Measurements from ENCODE around the gene C5orf15.
"Not testable (repeated sequence)": the region's sequence is repeated elsewhere in the genome, so short reads cannot be mapped to it uniquely, and the experiment has no call there.

The C5orf15 gene

GRCh38 chr5:133993185-133993936, 24.9 kb upstream of the C5orf15 start:
- no peak for DNase-seq

- DNase-seq: no peak
Measured at GRCh38 chr5:133992429-133993155, 24.2 kb upstream of the C5orf15 start.

GRCh38 chr5:133991171-133991910, 22.9 kb upstream of the C5orf15 start:
- DNase-seq: no peak

GRCh38 chr5:133990396-133990795, 22.0 kb upstream of the C5orf15 start:
- no peak for DNase-seq

GRCh38 chr5:133985540-133986180, 17.2 kb upstream of the C5orf15 start:
- no peak for DNase-seq

- no peak for DNase-seq
Measured at GRCh38 chr5:133983674-133984073, 15.2 kb upstream of the C5orf15 start.

- DNase-seq: no peak
Measured at GRCh38 chr5:133981714-133982113, 13.3 kb upstream of the C5orf15 start.

GRCh38 chr5:133980652-133981051, 12.2 kb upstream of the C5orf15 start:
- DNase-seq: no peak

- no peak for DNase-seq
Measured at GRCh38 chr5:133978943-133979342, 10.5 kb upstream of the C5orf15 start.

- DNase-seq: no peak
Measured at GRCh38 chr5:133977858-133978257, 9.4 kb upstream of the C5orf15 start.

- no peak for DNase-seq
Measured at GRCh38 chr5:133977161-133977787, 8.8 kb upstream of the C5orf15 start.

- DNase-seq: not testable (repeated sequence)
Measured at GRCh38 chr5:133975546-133975945, 7.1 kb upstream of the C5orf15 start.

GRCh38 chr5:133974142-133974541, 5.7 kb upstream of the C5orf15 start:
- no peak for DNase-seq

GRCh38 chr5:133970325-133970909, 2.0 kb upstream of the C5orf15 start:
- no peak for DNase-seq

GRCh38 chr5:133969654-133970324, 1.4 kb upstream of the C5orf15 start:
- no peak for DNase-seq

- no peak for DNase-seq
Measured at GRCh38 chr5:133967698-133968203, 674 bp downstream of the C5orf15 start.

GRCh38 chr5:133967124-133967523, 1.3 kb downstream of the C5orf15 start:
- DNase-seq: no peak

- no peak for DNase-seq
Measured at GRCh38 chr5:133966090-133966489, 2.3 kb downstream of the C5orf15 start.

GRCh38 chr5:133963493-133964128, 4.8 kb downstream of the C5orf15 start:
- DNase-seq: no peak

GRCh38 chr5:133962801-133963476, 5.5 kb downstream of the C5orf15 start:
- DNase-seq: no peak

All from activated CD4-positive, alpha-beta T cell treated with anti-CD3 and anti-CD28 coated beads, Interleukin-2, amount 50 U/mL, for 1 hour (primary cell).